Measurements from ENCODE around the gene MAN1A1.
"Not testable (repeated sequence)": the region's sequence is repeated elsewhere in the genome, so short reads cannot be mapped to it uniquely, and the experiment has no call there.

Gene MAN1A1

DNA sequence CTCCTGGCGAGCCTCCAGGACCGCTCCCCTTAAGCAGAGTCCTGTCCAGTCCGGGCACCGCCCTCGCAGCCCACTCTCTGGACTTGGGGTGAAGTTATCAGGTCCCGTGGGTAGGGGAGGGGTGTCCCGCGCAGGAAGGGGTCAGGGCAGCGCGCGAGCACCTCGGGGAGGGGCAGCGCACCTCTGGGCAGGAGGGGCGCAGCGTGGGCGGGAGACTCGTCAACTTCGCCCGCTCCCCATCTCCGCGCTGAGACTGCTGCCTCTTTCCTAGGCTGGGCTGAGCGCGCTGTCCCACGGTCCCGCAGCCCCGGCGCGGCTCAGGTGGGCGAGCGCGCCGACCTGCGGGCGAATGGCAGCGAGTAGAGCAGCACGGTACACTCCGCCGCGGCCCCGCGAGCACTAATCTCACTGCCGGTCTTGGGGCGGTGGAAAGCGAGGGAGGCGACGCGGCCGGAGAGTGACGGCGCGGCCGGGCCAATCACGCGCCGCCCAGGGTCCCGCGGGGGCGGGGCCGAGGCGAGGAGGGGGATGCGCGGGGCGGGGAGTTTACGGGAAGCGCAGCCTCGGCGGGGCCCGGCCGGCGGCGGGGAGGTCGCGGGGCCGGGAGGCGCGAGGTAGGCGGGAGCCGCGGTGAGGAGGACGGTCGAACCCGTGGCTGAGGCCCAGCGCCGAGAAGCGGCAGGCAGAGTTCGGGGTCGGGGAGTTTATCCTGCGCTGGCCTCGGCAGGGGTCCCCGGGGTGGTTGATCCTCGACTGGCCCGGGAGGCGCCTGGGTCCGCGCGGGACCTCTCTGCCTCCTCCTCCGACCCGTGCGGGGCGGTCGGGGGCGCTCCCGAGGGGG, at the start of gene MAN1A1:
MAN1A1 (minus strand) TSS at position 401 of the 841 bp plus-strand sequence. CDS start 696 bp downstream, outside the sequence.
- peak; percentile 91 for DNase-seq

DNA sequence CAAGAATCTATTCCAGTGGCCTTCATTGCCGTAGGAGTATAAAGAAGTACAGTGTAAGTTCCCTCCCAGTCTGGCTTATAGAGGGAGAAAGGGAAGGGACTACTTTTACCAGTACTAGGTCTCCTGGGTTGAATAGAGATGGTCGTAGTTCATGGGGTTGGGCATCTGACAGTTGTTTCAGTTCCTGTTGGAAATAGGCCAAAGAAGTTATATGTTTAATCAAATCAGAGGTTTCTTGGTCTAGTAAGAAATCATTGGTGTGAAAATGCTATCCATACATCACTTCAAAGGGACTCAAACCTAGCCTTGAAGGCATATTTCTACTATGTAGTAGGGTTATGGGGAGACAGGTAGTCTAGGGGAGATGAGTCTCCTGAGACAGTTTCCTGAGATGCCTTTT, 45.6 kb upstream of the MAN1A1 start:
- DNase-seq = no peak

DNA sequence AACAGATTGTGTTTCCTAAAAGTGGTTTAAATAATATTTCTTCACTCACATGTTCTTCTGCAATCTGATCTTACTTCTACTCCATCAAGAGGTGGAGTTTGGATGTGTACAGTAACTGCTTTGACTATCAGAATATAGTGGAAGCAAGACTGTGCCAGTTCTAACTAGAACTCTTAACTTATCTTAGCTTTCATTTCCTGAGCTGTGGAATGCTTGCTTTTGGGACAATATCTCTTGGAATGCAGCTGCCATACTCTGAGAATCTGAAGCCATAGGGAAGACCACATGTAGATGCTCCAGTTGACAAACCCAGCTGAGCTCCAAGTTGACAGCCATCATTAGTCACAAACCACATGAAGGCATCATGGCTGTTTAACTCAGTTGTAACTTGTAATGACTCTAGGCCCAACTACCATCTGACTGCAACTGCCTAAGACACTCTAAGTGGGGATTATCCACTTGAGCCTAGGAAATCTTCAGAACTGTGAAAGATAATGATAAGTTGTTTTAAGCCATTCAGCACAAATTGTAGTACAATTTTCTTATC, 40.8 kb upstream of the MAN1A1 start:
- DNase-seq = no peak

DNA sequence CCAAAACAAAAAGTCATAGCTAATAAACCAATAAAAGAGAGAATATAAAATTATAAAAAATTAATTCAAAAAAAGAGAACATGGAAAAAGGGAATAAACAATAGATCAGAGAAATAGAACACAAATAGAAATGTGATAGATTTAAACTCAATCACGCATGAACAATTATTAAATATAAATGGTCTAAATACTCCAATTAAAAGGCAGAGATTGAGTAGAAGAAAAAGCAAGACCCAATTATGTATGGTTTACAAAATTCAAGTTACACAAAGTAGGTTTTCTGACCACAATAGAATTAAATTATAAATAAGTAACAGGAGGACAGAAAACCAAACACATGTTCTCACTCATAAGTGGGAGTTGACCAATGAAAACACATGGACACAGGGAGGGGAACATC, 36.4 kb upstream of the MAN1A1 start:
- no peak for DNase-seq

DNA sequence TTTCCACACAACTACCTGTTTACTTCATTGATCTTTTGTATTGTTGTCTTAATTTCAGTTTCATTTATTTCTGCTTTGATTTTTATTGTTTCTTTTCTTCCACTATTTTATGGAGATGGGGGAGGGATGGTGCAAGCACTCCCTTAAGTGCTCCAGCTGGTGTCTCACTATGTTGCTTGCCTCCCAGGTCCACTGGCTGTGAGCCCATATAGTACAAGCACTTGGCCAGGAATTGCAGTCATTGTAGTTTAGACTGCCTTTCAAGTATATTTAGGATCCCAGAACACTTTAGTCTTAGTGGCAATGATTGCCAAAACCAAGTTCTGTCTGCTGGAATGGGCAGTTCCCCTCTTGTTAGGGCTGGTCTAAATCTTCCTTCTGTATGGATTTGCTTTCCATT, 34.9 kb upstream of the MAN1A1 start:
- no peak for DNase-seq

DNA sequence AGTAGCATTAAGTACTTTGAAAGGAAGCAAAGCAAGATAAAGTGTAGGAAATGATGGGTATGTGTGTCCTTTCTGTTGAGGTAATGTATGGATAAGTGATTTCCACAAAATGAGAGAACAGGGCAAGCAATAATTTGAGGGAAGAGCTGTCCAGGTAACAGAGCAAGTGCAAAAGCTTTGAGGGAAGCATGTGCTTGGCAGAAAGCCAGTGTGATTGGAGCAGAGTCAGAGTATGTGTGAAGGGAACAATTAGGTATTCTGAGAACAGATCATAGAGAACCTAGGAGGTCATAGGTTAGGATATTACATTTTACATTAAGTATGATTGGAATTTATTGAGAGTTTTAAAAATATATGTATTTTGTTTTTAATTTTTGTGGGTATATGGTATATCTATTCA, 30.2 kb upstream of the MAN1A1 start:
- DNase-seq = no peak

DNA sequence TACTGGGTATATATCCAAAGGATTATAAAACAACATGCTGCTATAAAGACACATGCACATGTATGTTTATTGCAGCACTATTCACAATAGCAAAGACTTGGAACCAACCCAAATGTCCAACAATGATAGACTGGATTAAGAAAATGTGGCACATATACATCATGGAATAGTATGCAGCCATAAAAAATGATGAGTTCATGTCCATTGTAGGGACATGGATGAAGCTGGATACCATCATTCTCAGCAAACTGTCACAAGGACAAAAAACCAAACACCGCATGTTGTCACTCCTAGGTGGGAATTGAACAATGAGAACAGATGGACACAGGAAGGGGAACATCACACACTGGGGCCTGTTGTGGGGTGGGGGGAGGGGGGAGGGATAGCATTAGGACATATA, 27.5 kb upstream of the MAN1A1 start:
- DNase-seq = not testable (repeated sequence)

DNA sequence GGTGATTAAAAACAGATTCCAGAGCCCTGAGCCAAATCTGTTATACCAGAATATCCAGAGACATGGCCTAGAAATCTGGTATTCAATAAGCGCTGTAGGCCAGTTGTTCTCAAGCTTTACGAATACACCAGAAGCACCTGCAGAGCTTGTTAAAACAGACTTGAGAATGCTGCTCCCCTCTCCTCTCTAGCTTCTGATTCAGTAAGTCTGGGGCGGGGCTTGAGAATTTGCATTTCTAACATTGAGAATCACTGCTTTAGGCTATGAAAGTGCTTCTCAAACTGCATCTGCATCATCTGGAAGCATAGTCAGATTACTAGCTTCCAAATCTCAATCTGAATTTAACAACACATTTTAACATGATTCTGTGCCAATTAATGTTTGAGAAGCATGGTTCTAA, 20.5 kb upstream of the MAN1A1 start:
- no peak for DNase-seq

DNA sequence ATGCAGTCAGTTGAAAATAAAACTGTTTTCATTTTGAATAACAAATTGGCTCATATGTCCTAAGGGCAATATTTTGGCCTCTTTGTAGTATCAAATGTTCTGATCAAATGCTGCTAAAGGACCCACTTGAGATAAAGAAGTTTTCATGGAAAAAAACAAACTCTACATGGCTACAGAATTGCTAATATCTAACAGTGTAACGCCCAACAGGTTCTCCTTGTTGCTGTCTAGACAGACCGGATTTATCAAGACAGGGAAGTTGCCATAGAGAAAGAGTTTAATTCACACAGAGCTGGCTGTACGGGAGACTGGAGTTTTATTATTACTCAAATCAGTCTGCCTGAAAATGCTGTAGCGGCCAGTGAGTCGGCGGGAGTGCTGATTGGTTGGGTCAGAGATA, 19.4 kb upstream of the MAN1A1 start:
- DNase-seq = no peak

DNA sequence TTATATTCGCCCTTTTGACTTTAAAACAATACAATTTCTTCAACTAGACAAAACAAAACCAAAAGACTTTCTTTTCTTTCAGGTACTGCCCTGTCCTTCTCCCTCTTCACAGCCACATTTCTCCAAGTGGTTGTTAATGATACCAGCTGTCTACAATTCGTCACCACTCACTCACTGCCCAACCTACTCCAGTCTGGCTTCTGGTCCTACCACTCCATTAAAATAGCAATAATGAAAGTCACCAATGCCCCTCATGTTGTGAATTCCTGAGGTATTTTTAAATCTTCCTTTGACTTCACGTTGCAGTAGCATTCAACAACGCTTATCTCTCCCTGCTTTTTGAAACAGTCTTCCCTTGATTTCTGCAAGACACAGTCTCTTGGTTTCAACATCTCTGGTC, 11.6 kb upstream of the MAN1A1 start:
- no peak for DNase-seq

DNA sequence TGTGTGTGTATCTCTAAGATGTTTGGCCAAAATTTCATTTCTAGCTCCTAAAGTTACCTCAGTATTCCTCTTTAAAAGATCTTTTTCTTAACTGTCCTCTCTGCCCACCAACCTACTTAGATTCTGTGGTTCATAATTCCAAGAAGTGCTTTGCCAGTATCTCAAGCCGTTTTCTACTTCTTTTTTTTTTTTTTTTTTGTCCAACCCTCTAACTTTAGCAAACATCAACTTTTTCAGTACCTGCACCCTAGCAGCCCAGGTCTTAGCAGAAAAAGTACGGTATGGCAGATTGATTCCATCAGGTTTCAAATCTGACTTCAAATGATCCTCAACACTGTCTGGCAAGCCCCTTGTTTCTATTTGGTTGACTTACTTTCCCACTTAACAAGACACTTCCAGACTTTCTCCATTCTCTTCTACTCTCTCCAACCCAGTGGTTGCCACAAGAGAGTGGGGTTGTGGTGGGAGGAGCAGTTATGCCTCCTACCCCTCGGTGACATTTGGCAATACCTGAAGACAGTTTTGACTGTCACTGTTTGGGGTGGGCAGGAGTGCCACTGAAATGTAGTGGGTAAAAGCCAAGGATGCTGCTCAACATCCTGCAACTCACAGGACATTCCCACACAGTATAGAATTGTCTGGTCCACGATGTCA, 10.8 kb upstream of the MAN1A1 start:
- no peak for DNase-seq

DNA sequence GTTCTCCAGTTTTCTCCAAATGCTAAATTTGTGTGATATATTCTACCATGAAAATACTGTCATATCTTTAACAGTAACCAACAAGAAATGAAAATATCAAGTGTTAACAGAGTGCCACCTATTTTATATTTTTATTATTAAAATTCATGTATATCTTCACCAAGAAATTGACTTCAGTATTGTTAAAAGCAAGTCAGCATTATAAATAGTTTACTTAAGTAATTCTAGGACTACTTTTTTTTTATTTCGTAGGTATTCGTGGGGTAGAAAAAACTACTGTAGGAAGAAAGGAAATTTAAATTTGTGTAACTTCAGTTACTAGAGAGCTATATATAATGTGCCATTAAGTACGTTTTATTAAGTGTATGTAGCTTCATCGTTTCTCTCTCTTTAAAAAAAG, 6.3 kb upstream of the MAN1A1 start:
- no peak for DNase-seq

DNA sequence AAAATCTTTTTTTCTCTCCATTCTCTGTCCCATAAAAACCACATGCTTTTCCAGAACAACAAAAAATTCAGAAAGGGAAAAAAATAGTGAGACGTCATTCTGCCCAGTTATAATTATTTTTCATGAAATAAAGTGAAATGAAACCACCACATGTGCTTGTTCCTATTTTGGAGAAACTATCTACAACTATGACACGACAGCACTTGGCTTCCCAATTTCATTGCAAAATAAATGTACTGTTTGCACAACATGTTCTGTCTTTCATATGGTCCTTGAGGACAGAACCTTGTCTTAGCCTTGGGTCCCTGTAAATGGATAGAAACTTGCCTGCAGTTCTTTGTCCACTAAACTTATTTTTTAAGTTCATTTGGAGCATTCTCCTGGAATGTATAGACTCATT, 5.6 kb upstream of the MAN1A1 start:
- no peak for DNase-seq

DNA sequence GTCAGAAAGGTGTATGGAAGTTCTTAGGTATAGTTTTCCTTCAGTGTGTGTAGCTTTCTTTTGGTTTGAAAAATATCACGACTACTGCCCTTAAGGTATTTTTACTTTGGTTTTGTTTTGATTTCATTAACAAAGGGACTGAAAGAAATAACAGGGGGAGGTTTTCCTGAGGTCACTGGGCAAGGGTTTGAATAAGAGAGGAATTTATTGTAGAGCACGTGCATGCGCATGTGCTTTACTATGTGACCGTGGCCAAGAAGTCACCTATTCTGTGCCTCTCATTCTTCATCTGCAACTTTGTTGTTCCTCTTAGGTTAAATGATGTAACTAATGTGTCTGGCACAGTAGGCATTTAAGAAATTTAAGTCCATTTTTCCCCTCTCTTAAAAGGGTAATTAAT, 4.1 kb upstream of the MAN1A1 start:
- no peak for DNase-seq

DNA sequence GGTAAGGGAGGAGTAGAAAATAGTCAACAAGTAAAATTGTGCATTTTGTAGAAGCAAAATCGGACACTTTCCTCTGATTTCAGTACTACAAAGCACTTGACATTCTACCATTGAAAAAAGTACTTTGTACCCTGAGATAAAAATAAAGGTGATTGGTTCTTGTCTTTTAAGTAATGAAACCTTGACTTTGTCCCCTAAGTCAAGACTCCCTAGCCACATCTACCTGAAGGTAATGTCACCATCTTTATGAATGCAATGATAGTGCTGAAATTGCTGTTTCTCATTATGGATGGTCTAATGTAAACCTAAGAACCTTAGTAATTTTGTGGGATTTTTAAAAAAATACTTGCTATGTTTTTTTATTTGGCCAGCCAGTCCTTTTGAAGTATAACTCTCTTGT, 2.4 kb upstream of the MAN1A1 start:
- DNase-seq = no peak

DNA sequence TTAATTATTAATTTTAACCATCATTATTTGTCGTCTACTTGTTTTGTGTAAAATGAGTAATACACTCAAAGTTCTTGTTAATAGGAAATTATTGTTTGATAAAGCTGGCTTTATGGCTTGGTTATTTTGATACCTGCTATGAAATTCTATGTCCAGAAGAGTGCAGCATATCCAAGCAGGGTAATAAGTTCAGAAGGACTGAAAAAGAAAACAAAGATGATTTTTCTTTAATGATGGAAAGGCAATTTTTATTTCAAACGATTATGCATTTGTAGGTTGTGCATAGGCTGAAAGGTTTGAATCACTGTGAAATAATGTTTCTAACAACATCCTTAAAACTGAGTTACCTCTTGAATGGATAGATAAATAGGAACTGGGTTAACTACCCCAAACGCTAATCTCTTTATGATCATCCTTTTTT, 1.4 kb upstream of the MAN1A1 start:
- DNase-seq = peak; percentile 44

DNA sequence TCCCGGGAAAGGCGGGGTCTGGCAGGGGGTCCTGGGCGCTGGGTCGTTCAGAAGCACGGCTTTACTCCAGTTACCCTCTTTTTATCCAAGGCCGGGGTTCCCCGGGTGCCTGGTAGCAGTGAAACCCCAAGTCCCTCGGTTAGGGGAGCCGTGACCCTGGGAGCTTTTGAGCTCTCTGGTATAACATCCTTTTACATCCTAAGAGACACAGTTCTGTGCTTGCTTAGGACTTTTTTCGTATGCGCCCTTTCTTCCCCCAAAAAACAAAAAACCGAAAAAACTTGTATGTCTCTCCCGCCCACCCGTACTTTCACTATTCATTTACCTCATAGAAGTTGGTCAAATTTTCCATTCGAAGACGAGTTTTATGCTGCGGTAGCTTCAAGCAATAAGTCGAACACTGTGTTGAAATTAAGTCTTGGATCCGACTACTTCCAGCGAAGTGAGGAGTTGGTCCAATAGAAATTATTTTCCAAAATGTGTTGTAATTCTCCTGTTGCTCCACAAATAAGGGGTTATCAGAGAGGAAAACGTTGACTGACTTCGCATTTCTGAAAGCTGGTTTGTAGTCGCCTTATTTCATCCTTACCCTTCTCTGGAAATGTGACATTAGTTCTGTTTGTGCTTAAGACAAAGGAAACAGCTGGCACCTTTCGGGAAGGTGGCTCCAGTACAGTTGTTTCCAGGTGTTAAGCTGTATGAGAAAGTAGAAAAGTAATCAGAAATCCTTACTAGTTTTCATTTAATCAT, 816 bp upstream of the MAN1A1 start:
- DNase-seq = peak; percentile 68

DNA sequence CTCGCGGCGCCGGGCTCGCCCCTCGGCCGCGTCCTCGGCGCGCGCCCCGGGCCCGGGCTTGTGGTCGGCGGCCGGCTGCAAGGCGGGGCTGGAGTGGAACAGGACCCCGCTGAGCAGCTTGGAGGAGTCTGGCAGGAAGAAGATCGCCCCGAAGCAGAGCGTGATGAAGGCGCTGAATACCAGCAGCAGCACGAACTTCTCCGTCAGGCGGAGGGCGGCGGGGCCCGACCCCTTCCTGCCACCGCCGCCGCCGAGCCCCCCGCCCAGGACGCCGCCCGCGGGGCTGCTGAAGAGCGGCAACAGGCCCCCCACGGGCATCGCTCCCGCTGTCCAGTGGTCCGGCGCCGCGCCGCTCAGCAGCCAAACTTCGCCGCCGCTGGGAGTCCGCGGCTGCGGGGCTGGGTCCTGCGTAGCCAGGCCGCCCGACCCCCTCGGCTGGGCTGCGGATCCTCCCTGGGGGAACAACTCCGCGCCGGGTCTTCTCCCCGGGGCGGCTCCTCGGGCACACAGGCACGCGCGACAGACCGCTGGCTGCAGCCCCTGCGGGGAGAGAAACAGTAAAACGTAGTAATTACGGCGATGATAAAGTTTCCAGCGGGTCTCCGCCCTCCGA, 707 bp downstream of the MAN1A1 start:
- DNase-seq = peak; percentile 33

DNA sequence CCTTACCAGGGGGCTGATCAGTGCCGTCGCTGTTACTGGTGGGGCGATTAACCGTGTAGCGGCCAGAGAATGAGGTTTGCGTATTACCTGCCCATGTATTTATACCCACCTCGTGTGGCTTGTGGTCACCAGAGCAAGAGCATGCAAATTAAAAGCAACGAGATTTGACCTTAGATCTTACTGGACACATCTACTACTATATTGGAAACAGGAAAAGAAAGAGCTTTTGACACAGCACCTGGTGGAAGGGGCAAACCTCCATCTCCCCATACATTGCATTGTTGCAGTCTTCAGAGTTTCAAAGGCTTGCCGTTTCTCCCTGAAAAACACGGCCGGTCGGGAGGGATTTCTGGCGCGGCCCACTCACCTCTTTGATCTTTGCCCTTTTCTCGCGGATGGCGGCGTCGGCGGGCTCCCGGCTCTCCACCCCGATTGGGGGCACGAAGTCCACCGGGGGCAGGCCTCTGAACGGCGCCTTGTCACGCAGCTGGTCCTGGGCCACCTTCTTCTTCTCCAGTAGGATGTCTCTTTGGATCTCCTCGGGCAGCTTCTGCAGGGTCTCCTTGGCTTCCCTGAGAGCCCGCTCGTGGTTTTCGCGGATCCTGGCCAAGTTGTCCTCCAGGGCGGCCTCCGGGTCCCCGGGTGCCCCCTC, 1.3 kb downstream of the MAN1A1 start:
- DNase-seq = peak; percentile 39

DNA sequence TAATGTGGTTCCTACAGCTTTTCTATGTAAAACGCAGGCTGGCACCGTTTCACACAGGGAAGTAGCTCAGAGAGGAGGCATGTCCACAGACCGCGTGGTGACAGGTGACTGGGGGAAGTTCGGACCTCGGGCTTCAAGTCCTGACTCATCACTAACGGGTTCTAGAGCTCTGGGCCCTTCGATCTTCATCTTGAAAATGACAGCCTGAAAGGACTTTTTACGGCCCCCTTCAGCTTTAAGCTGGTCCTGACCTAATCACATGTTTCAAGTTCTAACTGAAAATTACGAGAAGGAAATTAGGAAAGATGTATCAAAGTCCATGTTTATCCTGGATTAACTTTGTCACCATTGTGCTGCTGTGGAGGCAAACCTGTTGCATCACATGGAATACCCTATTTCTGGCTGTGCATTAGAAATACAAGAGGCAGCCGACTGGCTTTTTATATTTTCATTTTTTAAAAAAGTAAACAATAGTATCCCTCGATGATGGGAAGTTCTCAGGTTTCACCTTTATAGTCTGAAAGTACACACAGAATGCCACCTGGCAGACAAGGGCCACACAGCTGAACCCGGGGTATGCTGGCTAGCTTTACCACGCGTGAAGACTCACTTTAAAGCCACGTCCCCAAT, 2.0 kb downstream of the MAN1A1 start:
- peak; percentile 35 for DNase-seq

DNA sequence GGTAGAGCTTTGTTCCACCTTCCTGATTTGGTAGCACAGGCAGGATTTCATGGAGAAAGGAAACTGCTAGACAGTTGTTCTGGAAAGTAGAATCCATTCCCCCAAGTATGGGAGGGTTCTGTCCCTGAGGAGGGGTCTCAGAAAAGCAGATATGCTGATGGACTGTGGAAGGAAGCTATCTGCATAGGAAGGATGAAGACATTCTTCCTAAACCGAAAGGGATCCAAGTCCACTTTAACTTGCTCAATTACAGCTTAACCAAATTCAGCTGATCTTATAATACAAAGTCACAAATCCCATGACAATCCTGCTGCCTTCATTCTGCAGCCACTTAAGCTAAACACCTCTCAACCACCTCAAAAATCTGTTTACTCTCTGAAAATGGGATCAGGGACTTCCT, 2.6 kb downstream of the MAN1A1 start:
- DNase-seq = no peak

DNA sequence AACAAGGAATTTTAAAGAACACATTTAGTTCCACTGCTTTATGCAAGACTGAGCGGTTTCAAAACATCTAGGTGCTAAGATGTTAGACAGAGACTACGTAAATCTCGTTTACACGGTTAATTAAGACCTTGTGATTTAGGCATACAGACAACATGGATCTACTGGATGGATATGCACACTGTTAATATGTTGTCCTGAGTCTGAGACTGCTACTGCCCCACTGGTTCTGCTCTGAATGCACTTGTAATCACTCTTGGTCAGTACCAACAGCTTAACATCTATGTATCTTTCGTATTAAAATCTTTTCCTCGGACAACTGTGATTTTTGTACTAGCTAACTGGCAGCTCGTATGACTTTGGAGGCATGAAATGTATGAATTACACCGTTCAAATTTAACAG, 3.1 kb downstream of the MAN1A1 start:
- no peak for DNase-seq

All from CD4-positive, alpha-beta T cell treated with Interleukin-21 for 1 hour (primary cell).